T1000 (cell line): ENCODE data around the gene TSPAN19.
"Not testable (repeated sequence)": the region's sequence is repeated elsewhere in the genome, so short reads cannot be mapped to it uniquely, and the experiment has no call there.

Experiments
- DNase-seq: peaks from one replicate; lab custom pipeline; 2025; ENCODE audit warnings: mixed read lengths; lab: John Stamatoyannopoulos, UW

Gene TSPAN19

DNA sequence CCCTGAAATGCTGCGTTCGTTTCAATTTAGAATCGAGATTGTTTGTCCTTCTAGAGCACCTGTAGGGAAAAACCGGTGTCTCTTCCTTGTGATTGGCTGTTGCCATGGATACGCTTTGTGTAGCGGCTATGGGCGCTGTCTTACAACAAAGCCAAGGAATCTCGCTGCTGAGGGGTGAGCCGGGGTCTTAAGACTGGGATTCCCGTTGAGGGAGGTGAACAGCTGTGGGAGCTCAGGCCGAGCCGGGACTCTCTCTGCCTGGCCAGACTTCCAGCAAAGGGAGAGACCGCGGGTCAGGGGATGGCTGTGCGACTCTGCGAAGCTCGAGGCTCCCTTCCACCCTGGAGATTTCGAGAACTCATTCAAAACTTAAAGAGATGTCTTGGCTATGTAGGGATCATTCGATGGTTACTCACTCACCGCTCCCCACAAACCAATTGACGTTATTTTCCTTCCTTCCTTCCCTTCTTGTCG lies at the start of gene TSPAN19, which contains the start of gene LRRIQ1:
TSS of gene TSPAN19 (minus strand) at position 44 of the 474 bp plus-strand sequence. CDS start 6,331 bp downstream, outside the sequence.
TSS of gene LRRIQ1 (plus strand) at position 118 of the 474 bp plus-strand sequence. CDS start 1,826 bp downstream, outside the sequence.
- DNase-seq: peak; percentile 30

GRCh38 chr12:85085066-85085465 lies 49.0 kb upstream of the TSPAN19 start:
- DNase-seq: no peak

GRCh38 chr12:85076688-85077430 lies 40.8 kb upstream of the TSPAN19 start:
- DNase-seq: peak; percentile 22

GRCh38 chr12:85072826-85073225 lies 36.7 kb upstream of the TSPAN19 start:
- no peak for DNase-seq

DNA sequence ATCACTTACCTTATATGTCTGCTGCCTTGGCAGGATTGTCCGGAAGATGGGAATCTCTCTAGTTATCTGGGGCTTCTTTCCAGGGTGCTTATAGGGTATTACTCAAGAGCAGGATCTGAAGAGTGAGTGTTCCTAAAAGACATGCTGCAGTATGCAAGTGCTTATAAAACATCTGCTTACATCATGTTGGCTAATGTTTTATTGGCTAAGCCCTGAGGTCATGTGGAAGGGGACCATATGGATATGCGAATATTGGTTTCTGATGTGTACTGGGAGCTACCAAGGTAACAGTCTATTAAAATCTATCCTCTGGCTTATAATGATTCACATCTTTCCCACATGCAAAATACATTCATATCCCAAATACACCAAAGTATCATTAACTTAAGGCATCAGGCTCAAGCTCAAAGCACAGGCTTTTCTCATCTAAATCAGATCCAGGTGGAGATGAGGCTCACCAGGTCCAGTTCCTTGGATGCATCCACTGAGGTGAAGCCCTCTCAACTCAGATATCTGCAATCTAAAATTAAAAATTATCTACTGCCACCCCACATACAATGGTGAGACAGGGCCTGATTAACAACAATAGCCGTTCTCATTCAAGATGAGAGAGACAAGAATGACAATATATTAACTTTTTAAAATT lies 29.9 kb upstream of the TSPAN19 start:
- no peak for DNase-seq

DNA sequence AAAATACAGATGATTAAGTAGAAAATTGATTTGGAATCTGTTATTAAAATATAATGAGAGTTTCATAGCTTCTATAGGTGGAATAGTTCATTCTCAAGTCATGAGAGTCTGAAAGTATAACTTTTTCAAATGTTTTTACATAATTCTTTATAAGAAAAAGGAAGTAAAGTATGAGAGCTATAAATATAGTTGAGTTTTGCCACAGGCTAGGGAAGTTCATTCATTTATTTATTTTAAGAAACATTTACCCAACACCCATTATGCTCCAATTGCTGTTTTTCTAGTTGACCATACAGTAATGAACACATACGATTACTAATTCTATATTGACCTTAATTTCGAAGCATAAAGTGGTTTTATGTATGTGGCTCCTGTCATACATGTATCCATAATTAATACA lies 24.8 kb upstream of the TSPAN19 start:
- no peak for DNase-seq

GRCh38 chr12:85059594-85059993 lies 23.5 kb upstream of the TSPAN19 start:
- DNase-seq: no peak

- no peak for DNase-seq
Measured at GRCh38 chr12:85058339-85058738, 22.3 kb upstream of the TSPAN19 start.

- peak; percentile 1 for DNase-seq
Measured at GRCh38 chr12:85057370-85057963, 21.4 kb upstream of the TSPAN19 start.

- DNase-seq: no peak
Measured at GRCh38 chr12:85043829-85044228, 7.8 kb upstream of the TSPAN19 start.

DNA sequence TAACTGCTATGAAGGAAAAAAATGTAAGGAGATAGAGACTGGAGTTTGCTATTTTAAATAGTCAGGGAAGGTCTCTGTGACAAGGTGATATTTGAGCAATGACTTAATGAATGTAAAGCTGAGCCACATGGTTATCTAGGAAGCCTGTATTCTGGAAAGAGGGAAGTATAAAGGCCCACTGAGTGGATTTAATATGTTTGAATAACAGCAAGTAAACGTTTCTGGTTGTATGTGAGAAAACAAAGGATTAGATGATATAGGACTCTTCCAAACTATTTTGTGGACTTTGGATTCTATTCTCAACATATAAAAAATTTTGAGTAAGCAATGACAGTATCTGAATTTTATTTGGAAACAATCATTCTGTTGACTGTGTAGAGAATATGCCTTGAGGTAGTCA lies 5.3 kb upstream of the TSPAN19 start:
- DNase-seq: no peak

DNA sequence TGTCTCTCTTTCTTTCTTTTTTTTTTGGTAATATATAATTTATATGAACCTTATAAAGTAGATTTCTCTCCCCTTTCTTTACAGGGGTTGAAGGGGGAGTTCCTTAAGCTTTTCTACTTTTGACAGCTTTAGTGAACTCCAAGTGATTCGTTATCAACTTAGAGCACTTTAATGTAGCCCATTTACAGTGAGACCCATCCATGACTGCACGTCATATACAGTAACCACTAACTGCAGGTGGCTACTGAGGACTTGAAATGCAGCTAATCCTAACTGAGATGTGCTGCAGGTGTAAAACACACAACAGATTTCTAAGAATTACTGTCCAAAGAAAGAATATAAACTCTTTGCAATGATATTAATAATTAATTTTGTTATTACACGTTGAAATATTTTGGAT lies 656 bp upstream of the TSPAN19 start:
- no peak for DNase-seq

DNA sequence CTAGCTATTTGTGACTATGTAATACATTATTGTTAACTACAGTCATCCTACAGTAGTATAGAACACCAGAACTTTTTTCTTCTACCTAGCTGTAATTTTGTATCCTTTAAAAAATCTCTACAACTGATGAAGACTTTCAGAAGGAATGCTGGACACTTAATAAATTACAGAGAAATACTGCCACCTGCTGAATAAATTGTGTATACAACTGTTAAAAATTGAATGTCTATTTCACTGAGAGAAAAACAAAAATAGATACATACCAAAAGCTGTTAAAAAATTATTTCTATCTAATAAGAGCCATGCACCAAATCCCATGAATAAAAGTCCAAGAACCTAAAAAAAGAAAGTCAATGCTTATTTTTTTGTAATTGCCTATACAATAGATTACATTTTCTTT lies 6.6 kb downstream of the TSPAN19 start:
- no peak for DNase-seq

DNA sequence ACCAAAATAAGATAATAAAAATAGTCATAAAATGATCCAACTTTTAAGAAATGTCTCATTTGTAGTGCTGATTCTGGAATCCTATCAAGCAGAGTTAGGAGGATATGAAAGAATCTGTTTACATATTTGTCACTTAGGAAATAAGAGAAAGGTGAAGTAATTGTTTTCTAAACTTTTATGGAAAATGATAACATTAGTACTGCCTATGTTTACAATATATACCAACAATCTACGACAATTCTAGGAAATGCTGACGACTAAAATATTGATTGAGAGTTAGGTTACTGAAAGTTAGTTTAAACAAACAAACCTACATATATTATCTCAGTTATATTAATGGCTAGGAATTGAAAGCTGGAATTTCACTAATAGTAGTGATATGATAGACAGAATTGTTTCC lies 18.0 kb downstream of the TSPAN19 start:
- no peak for DNase-seq

DNA sequence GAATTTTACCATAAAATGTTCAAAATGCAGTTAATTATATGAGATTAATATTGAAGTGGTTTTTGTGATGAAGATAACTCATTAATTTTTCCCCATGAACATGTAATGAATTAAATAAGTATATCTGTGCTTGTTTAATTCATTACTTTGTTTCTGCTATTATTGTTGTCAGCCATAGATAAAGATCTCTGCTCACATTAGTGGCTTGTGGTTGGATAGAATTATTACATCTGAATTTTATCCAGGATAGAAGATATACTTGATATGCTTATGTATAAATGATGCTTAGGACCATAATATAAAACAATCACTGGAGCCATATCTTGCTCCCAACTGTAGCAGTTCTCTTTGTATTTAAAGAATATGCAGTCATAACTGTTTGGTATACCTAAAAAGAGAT lies 18.5 kb downstream of the TSPAN19 start:
- no peak for DNase-seq

DNA sequence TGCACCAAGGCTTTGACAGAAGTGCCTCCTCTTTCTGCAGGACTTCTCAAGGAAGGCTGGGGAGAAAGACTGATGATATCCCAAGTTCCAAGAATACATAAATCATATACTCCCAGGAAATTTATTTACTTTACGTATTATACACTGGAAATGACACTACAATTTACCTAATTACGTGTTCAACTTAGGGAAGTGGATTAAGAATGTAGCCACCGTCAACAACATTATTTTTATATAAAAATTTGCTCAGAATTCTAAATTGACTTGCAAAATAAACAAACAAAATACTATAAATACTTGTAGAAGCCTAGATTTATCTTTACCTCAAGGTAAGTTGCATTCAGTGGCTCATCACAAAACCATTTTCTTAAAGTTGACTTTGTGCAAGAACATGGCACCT lies 18.9 kb downstream of the TSPAN19 start:
- DNase-seq: no peak

- peak; percentile 45 for DNase-seq
Measured at GRCh38 chr12:85016413-85016812, 19.7 kb downstream of the TSPAN19 start.

DNA sequence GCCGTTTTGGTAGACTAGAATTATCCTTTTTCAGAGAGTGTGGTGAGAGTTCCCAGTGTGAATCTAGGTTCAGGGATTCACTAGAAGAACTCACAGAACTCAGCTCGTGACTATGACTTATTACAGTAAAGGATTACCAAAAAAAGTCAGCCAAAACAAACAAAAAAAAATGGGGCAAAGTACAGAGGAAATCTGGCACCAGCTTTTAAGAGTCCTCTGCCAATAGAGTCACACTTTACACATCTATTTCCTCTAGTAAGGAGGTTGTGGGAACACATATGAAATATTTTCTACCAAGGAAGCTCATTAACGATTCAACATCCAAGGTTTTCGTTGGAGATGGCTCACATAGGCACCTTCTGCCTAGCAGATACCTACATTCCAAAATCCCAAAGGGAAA lies 28.2 kb downstream of the TSPAN19 start:
- DNase-seq: no peak

DNA sequence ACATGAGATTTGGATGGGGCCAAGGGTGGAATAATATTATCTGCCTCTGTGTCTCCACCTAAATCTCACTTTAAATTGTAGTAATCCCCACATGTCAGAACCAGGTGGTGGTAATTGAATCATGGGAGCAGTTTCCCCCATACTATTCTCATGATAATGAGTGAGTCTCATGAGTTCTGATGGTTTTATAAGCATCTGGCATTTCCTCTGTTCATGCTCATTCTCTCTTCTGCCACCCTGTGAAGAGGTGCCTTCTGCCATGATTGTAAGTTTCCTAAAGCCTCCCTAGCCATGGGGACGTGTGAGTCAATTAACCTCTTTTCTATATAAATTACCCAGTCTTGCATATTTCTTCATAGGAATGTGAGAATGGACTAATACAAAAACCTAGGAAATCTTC lies 29.9 kb downstream of the TSPAN19 start:
- no peak for DNase-seq

DNA sequence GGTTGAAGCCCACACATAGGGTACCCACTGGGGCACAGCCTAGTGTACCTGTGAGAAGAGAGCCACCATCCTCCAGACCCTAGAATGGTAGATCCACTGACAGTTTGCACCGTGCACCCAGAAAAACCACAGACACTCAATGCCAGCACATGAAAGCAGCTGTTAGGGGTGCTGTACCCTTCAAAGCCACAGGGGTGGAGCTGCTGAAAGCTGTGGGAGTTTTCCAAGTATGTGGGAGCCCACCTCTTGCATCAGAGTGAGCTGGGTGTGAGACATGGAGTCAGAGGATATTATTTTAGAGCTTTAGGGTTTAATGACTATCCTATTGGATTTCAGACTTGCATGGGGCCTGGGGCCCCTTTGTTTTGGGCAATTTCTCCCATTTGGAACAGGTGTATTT lies 30.5 kb downstream of the TSPAN19 start:
- no peak for DNase-seq

DNA sequence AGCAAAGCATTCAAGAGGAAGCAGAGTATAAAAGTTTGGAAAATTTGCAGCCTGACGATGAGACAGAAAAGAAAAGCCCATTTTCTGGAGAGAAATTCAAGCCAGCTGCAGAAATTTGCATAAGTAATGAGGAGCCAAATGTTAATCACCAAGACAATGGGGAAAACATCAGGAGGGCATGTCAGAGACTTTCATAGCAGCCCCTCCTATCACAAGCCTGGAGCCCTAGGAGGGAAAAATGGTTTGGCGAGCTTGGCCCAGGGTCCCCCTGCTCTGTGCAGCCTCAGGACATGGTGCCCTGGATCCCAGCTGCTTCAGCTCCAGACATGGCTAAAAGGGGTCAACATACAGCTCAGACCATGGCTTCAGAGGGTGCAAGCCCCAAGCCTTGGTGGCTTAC lies 31.0 kb downstream of the TSPAN19 start:
- DNase-seq: not testable (repeated sequence)

GRCh38 chr12:85004204-85004603 lies 31.9 kb downstream of the TSPAN19 start:
- no peak for DNase-seq

DNA sequence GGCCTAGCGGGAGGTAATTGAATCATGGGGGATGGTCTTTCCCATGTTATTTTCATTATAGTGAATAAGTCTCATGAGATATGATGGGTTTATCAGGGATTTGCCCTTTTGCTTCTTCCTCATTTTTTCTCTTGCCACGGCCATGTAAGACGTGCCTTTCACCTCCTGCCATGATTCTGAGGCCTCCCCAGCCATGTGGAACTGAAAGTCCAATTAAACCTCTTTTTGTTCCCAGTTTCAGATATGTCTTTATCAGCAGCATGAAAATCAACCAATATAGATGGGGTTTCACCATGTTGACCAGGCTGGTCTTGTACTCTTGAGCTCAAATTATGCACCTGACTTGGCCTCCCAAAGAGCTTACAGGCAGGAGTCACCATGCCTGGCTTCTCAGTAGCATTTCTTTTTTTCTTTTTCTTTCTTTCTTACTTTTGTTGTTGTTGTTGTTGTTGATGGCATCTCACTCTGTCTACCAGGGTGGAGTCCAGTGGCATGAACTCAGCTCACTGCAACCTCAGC lies 33.2 kb downstream of the TSPAN19 start:
- no peak for DNase-seq
